Inflammatory macrophage treated with lipopolysaccharide for 1 hour (primary cell): ENCODE data around the gene SSH2.
"Not testable (repeated sequence)": the region's sequence is repeated elsewhere in the genome, so short reads cannot be mapped to it uniquely, and the experiment has no call there.

Experiments
- DNase-seq, 2 donors: peaks; one replicate each; pipeline ENCODE4 v3.0.0-alpha.2; 2020 to 2022

Gene SSH2

DNA sequence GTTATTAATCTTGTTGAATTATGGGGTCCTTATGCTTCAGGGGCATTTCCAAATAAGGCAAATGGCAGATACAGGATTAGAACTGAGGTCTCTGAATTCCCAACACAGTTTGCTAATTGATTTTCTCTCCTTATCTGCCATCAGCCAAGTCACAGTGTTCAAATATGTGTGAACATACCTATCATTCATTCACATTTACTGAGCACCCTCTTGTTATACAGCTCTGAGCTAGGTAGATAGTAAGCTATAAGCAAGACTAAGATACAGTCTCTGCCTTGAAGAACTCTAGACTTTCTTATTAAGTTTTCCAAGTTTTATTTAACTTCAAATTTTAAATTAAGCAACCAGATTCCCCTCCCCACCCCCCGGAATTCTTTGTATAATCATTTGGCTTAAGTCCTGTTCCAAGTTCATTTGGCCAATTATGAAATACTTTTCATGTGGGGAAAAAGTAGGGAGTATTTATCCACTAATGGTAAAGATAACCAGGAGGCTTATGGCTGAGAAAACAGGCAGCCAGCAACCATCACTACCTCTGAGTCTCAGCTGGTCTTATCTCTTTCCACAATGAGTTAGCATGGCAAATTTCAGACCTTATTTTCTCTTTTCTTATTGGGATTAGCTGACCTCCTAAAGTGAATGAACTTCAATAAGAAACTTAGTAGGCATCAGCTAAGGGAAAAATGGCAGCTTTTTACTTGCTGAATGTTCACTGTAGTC lies 275.9 kb downstream of the SSH2 start:
- DNase-seq = no peak

DNA sequence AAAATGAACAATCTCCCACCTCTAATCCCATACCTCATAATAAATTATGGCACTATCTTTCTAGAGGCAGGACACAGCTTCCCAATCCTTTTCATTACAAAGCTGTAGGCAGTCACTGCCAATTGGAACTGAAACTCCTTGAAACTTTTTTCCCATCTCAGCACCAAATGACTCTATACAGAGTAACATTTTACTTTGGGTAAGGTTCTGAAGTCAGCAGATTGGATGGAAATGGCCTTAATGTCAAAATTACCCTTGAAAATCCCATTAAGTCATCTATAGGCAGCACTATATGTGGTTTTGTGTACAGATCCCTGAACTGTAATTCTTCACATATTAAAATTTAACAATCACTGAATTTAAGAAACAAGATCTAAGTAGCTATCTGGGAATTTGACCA lies 277.1 kb downstream of the SSH2 start:
- DNase-seq = peak in 1 of 2 donors; percentile 23

DNA sequence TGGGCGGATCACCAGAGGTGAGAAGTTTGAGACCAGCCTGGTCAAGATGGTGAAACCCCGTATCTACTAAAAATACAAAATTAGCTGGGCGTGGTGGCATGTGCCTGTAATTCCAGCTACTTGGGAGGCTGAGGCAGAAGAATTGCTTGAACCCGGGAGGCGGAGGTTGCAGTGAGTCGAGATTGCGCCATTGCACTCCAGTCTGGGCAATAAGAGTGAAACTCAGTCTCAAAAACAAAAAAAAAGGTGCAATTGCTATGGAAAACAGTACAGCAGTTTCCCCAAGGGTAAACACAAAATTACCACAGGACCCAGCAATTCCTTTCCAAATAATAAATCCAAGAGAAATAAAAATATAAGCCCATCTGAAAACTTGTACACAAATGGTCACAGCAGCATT lies 278.1 kb downstream of the SSH2 start:
- DNase-seq = not testable (repeated sequence)

DNA sequence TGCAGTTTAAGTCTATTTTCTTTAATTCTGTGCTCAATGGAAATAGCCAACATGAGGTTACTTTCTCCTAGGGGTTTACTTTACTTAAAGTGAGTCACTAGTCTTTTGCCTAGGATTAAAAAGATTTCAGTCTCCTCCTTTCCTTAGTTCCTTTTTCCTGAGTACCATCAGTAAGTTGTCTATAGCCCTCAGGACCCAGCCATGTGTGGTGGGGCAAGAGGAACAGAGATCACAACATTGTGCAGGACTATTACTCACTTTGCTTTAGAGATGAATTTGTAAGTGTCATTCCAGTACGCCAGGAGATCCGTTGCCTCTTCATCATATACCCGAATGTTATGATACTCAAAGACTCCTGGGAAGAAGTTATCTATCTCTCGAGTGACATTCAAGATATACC lies 279.6 kb downstream of the SSH2 start:
- DNase-seq = peak; percentile 47 to 61

DNA sequence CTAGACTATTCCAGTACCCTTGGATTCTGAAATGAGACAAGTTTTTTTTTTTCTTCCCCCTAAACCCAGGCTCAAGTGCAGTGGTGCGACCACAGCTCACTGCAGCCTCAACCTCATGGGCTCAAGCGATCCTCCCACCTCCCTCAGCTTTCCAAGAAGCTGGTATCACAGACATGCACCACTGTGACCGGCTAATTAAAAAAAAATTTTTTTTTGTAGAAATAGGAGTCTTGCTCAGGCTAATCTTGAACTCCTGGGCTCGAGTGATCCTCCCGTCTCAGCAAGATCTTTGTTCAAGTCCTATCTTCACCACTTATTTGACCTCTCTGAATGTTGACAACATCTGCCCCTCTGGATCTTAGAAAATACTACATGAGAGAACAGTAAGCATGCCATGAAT lies 280.7 kb downstream of the SSH2 start:
- DNase-seq = no peak

DNA sequence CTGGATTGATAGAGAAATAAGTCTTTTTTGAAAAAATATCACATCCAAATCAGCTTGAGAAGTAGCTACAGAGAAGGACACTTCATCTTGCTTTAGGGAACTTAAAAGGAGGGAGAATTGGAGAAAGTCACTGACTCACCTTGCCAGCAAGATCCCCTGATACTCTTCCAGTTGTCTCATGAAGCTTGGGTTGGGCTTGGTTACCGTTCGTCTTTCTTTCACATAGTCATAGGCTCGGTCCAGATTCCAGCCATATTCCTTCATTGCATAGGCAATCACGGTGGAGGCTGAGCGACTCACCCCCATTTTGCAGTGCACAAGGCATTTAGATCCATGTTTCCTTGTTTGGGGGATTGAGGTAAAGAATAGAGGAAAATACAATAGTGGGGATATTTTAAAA lies 282.0 kb downstream of the SSH2 start:
- DNase-seq = no peak

DNA sequence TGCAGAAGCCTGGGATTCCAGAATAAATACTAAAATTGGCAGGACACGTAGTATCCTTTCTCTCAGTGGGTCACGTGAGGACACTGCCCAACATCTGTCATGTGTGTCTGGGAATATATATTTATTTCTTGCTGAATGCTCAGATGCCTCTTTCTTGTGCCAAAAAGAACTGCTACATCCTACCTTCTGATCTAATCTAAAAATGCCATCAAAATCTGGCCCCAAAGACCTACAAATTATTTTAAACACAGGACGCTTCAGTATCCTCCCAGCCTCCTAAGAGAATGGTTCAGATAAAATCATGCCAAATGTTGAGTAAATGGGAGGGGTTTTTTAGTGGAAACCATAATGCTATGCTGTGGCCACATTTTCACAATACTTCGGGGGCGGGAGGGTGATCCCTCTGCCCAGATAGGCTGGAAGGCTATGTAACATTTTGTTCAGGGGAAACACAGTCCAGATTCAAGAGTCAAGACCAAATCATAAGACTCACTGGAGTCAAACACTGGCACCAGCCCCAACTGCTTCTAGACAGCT lies 284.4 kb downstream of the SSH2 start:
- peak; percentile 89 to 96 for DNase-seq

DNA sequence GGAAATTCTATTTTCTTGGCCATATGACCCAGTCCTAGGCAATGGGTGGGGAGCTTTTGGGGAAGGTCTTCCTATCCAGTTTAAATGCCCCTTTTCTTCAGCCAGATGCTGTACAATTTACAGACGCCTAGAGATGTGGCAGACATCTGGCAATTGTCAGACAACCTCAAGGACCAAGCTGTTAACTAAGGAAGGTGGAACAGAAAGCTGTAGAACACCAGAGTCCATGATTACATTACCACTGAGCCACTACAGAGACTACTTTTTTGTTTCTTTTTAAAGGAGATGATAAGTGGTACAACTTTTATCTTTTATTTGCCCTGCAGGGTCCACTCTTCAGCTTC lies 286.2 kb downstream of the SSH2 start:
- DNase-seq = no peak

DNA sequence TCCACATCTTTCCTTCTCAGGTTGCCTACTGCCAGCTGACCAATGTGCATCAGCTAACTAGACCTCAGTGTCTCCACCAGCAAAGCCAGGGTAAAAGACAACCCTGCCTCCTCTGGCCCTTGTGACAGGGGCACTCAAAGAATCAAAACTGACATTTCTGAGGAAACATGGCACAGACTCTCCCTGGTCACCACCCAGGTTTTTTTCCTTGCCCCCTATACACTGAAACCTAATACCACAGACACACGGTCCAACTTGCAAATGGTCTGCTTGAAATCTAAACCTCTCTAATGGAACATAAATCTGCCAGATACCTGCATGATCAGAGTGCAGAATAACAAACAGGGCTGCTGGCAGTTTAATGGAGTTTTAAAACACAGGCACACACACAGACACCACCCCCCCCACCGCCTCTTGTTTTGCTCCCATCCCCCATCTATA lies 287.8 kb downstream of the SSH2 start:
- no peak for DNase-seq

DNA sequence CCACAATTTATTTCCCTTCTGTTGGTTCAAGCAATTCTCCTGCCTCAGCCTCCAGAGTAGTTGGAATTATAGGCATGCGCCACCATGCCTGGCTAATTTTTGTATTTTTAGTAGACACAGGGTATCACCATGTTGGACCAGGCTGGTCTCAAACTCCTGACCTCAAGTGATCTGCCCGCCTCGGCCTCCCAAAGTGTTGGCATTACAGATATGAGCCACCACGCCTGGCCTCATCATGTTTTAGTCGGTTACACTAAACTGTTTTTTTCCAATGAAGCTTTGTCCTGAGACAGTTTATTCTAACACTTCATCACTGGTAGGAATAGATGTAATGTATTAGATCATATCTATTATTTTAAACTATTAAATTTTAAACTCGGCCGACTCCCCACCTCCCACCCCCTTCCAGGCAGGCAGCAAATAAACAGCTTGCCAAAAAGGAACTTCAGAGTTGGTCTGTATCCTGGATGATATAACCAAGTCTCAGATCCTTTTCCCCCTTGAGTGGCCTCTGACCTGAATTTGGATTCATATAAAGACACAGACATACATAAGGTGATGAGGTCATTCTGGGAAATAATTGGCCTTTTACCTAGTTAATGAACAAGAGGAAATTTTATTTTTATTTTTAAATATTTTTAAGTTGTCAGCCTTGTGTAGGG lies 288.9 kb downstream of the SSH2 start:
- peak; percentile 56 to 71 for DNase-seq

DNA sequence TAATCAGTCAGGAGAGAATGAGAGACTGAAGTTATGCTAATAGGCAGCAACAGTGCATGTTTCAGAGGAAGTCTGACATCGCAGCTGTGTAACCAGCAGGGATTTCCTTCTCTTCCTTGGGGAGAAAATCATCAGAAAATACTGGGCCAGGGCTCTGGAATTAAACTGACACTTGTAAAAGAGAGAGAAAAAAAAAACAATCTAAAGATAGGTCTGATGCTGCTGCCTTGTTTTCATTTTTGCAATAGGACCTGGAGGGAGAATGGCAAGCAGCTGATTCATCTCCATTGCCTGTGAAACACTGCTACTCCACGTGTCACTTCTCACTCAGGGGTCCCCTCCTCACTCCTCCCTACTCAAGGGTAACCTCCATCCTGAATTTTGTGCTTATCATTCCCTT lies 289.6 kb downstream of the SSH2 start:
- no peak for DNase-seq

DNA sequence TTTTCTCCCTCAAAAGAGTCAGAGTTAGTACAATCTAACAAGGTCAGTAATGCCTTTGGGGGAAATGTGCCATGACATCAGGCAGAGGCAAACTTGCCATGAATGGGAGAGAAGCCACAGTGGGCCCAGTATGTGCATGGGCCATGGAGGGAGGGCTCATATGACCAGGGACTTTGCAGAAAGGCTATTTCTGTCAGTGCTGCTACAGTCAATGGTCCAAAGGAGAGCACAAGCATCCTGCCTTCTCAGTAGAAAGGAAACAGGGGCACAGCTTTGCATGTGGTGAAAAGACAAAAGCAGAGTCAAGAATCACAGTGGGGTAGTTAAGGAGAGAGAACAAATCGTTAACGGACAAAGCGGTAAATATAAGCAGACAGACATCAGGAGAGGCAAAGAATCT lies 296.1 kb downstream of the SSH2 start:
- no peak for DNase-seq

DNA sequence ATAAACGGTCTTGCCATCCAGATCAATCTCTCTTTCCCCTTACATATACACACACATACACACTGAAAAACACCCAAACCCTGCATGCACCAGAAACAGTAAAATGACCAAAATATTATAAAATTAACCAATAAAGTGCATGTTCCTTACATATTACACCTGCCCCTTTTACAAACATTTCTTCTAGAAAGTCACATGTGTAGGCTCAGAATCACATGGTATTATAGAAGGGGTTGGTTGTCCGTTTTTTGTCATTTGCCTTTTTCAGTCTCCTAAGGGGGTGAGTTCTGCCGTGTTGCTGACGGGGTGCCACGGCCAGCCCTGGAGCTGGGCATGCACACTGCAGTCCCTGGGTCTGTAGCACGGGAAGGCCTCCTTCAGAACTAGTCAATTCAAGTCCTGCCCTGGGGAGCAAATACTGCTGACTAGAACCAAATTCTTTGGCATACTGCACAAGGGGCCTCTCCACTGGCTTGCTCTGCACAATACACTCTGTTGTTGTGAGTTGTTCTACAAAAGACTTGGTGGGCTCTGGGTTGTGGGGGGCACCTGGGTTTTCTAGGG lies 299.3 kb downstream of the SSH2 start:
- DNase-seq = no peak

DNA sequence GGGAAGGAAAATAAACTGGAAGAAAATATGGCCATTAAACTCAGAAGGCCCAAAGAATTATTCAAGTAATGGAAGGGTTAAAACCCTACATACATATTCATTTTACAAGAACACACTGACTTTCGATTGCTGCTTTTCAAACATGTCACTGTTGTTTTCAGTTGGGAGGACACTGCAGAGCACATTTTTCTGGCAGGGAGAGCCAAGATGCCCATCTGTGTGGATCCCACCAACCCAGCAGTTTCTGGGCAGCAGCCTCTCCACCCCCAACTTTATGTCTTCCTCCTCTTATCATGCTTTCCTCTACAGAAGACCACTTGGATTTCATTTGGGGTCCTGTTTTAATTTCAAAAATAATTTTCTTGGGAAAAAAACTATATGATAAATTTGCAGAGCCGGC lies 300.2 kb downstream of the SSH2 start:
- DNase-seq = no peak

DNA sequence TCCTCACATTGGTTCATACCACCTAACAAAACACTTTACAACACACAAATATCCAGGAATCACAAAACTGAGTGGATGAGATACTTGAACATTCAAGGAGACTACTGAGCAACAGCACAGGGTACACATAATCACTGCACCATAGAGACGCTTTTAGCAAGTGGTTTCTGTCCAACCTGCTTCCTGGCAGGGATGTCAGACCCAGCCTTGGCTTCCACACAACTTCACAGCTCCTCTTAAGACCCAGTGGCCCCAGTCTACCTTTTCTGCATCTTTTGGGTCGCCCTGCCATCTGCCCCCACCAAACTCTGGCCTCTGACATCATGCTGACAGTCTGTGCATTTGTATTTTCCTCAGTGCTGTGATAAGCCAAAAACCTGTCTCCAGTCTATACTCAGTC lies 301.4 kb downstream of the SSH2 start:
- no peak for DNase-seq

DNA sequence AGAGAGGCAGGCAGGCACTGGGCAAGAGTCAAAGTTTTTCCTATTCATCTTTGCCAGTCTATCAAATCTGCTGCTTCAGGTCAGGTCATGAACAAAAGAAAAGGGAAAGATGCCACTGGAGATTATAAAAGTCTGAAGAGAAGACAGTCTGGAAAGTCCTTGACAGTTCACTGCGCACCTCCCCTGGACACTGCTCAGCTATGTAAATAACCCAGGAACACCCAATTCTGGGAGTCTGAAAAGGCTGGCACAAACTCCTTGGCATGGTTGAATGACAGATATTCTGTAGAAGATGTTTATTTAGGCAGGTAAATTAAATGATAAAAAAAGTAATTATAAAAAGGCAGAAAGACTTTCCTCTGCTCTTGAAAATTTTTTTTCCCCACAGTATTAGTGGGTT lies 302.1 kb downstream of the SSH2 start:
- no peak for DNase-seq

DNA sequence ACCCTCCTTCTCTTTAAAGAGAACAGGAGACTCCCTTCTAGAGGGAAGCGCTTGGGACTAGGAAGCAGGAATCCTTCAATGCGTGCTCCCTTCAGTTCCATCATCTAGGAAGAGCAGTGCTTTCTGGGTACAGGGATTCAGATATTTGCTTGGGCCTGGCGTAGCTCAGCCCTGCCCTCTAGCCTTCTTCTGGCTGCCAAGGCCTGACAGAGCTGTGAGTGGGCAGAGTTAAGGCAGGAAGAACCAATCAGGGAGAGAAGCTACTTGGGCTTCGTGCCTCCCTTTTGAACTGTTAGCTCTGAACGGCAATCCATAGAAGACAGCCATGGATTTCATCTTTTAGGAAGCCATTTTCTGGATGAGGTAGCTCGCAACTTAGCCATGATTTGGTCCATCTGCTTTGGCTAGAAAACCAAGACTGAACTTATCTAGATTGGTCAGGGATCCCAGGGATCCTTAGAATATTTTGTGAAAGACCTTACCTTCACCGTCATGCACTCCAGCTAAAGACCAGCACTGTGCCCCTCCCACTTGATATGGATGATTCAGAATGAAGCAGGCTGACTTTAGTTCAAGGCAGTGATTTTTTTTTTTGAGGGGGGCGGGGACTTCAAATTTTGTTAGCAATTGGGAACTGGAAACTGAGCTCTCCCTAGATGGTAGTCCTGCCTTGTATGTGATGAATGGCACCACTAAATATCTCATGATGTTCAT lies 304.8 kb downstream of the SSH2 start:
- DNase-seq = no peak

DNA sequence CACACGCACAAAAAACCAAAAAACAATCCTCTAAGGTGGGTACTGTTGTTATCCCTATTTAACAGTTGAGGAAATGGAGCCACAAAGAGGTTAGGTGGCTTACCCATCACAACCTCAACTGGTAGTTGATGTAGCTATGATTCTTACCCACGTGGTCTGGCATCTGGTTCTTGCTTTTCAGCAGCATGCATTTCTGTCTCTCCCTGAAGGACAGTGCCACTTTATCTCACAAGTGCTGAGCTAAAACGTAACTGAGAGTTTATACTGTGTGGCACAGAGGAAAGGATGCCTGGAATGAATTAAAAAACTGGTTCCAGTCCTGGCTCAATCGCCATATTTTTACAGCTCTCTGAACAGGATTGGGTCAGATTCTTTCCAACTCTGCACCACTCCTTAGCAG lies 305.4 kb downstream of the SSH2 start:
- DNase-seq = no peak

DNA sequence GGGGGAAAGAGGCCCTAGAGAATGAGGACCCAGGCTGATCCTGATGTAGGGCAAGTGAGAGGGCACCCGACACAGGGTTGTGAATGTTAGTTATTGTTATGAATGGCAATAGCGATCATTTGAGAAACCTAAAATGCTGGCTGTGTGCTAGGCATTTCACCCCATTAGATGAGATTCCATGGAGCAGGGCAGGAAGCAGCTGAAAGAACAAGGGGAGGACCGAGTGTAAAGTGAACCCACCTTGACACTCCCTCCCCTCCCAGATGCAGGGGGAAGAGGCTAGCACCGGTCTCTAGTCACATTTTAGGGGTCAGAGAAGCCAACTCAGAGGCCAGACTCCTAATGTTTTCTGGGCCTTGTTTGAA lies 306.8 kb downstream of the SSH2 start:
- no peak for DNase-seq

DNA sequence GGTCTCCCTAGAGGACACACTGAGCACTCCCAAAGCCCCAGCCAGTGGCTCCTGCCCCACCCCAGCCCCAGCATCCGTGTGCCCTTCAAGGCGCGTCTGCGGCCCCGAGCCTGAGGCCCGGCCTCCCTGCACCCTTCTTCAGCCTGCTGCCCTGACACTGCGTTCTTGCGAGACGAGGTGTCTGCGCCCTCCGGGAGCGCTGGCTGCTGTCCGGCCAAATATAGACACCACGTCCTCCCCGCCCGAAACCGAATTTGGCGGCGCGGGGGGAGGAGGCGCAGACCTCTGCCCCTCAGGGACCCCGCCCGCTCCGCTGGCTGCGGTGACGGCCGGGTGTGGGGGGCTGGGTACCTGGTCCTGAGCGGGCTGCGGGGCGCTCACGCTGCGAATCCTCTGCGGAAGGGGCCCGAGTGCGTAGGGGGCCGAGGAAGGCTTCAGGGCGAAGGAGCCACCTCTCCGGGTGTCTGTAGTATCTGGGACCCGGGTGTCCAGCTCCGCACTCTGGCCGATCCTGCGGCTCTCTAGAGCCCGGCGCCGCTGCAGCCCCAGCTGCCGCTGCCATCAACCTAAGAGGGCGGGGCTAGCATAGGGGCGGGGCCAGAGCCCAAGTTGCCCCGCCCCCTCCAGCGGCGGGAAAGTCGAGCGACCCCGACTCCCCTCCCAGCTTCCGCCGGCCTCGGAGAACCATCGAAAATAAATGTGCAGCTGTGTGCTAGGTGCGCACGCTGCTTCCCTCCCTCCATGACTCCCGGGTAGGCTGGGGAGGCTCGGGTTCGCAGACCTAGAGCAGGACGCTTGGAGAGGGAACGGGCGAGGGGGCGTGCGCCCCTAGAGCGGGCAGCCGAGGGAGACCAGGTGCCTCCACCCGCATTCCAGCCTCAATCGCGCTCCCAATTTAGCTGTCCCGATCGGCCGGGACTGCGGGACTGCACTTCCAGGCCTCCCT lies 307.4 kb downstream of the SSH2 start, which contains the start of gene CORO6:
TSS of gene CORO6 (minus strand) at position 576 of the 946 bp plus-strand sequence. CDS start 1,491 bp downstream, outside the sequence.
- DNase-seq = peak in 1 of 2 donors; percentile 54

DNA sequence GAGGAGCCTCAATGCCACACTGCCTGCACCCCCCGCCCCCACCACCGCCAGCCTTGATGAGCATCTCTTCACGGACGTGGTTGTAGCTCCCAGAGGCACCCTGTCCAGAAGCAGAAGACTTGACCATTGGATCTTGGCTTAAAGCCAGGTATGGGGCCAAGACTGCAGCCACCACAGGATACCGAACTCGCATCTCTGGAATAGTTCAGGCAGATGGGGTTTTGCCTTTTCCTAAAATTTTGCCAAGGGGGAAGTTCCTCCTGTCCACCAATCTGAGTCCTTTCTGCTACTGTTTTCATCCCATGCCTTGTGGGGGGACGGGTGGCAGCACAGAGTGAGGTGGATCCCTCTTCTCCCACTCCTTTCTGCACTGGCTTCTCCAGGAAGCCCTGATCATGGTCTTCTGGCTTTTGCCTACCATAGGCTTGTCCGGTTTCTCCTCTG lies 308.3 kb downstream of the SSH2 start:
- DNase-seq = no peak
